ENCODE measurements around the gene HBM.

DNA sequence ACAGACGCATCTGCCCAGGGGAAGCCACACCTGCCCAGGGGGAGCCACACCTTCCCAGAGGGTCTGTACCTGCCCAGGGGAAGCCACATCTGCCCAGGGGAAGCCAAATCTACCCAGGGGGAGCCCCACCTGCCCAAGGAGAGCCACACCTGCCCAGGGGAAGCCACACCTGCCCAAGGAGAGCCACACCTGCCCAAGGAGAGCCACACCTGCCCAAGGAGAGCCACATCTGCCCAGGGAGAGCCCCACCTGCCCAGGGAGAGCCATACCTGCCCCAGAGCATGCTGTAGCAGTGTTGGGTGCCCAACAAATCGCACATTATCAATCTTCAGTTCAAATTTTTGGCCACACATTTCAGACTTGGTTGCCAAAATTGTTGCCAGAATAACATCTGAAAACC, 46.9 kb upstream of the HBM start:
- TF ChIP-seq, protein P1, sequence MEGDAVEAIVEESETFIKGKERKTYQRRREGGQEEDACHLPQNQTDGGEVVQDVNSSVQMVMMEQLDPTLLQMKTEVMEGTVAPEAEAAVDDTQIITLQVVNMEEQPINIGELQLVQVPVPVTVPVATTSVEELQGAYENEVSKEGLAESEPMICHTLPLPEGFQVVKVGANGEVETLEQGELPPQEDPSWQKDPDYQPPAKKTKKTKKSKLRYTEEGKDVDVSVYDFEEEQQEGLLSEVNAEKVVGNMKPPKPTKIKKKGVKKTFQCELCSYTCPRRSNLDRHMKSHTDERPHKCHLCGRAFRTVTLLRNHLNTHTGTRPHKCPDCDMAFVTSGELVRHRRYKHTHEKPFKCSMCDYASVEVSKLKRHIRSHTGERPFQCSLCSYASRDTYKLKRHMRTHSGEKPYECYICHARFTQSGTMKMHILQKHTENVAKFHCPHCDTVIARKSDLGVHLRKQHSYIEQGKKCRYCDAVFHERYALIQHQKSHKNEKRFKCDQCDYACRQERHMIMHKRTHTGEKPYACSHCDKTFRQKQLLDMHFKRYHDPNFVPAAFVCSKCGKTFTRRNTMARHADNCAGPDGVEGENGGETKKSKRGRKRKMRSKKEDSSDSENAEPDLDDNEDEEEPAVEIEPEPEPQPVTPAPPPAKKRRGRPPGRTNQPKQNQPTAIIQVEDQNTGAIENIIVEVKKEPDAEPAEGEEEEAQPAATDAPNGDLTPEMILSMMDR (IDR thresholded peaks at IDR 0.05; ENCODE audit: low read depth, low read length): no peak
- no peak for TF ChIP-seq EZH2phosphoT487 (IDR thresholded peaks at IDR 0.05; ENCODE audit: low read depth)

Data from OCI-LY3 (cell line).